HCT116 (cell line): ENCODE data around the gene SHISA6.

Source experiments
- EZH2phosphoT487 ChIP-seq: fragments of 200-600 bp; IDR thresholded peaks from 2 replicates; pipeline ENCODE4 v1.6.1; 2018; ENCODE audit warnings: antibody characterized with exemption, borderline replicate concordance
- JUND ChIP-seq: IDR thresholded peaks from 2 replicates; pipeline ENCODE4 v1.6.1; 2012
- POLR2AphosphoS5 ChIP-seq: IDR thresholded peaks from 2 replicates; pipeline ENCODE4 v1.6.1; 2011; ENCODE audit warnings: mild to moderate bottlenecking, low read depth, low read length, moderate library complexity
- SP1 ChIP-seq: IDR thresholded peaks from 2 replicates; pipeline ENCODE4 v1.6.1; 2012; ENCODE audit warnings: low read depth
- ZNF274 ChIP-seq: fragments of 200-500 bp; sonication (Bioruptor generic); IDR thresholded peaks from 2 replicates; pipeline ENCODE4 v1.6.1; 2014; ENCODE audit warnings: mild to moderate bottlenecking, low read depth, low read length, inconsistent platforms
- TF ChIP-seq, protein P1 (sequence below), 3 experiments: fragments of 200-600 bp in 1 of 3; sonication (generic) in 1 of 3; IDR thresholded peaks in 2 of 3; conservative IDR thresholded peaks in 1 of 3; 2 replicates each; pipeline ENCODE4 v1.5.1; 2012 to 2017; ENCODE audit warnings: low read depth in 2 of 3, low read length in 2 of 3, antibody characterized with exemption in 1 of 3, borderline replicate concordance in 1 of 3, control low read depth in 1 of 3, mild to moderate bottlenecking in 1 of 3, mixed read lengths in 1 of 3, mixed run types in 1 of 3, moderate library complexity in 1 of 3; ENCODE audit not compliant: insufficient read depth in 1 of 3
- TF ChIP-seq, protein P2 (sequence below): IDR thresholded peaks from 2 replicates; pipeline ENCODE4 v1.6.1; 2012

DNA sequence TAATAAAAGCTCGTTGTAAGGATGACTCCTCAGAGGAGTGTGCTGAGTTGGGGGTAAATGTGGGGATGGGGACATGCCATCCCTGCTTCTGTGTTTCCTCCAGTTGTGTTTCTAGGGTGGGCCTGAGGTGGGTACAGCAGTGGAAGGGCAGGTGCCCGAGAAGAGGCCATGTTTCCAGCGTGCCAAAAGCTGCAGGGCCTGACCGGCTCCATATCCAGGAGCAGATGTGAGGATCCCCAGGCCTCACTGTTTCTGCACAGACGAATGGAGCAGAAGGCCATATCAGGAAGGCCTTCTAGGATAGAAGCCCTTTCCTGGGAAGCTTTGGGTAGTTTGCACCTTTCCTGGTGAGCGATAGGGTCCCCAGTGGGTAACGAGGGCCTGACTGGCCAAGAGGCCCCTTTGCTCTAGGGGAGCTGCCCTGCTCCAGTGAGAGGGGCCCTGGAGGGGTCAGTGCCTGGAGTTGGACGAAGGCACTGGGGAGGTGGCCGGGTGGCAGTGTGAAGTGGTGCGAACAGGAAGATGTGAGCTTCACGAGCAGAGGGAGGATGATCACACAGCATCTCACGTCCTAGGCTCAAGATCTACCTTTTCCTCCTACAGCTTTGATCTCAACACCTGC lies 62.9 kb downstream of the SHISA6 start:
- TF ChIP-seq EZH2phosphoT487 (no peak), POLR2AphosphoS5 (no peak), SP1 (no peak), ZNF274 (no peak), JUND (no peak)
- TF ChIP-seq, protein P1, sequence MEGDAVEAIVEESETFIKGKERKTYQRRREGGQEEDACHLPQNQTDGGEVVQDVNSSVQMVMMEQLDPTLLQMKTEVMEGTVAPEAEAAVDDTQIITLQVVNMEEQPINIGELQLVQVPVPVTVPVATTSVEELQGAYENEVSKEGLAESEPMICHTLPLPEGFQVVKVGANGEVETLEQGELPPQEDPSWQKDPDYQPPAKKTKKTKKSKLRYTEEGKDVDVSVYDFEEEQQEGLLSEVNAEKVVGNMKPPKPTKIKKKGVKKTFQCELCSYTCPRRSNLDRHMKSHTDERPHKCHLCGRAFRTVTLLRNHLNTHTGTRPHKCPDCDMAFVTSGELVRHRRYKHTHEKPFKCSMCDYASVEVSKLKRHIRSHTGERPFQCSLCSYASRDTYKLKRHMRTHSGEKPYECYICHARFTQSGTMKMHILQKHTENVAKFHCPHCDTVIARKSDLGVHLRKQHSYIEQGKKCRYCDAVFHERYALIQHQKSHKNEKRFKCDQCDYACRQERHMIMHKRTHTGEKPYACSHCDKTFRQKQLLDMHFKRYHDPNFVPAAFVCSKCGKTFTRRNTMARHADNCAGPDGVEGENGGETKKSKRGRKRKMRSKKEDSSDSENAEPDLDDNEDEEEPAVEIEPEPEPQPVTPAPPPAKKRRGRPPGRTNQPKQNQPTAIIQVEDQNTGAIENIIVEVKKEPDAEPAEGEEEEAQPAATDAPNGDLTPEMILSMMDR (IDR thresholded peaks at IDR 0.05 in 2 of 3, conservative IDR thresholded peaks at IDR 0.05 in 1 of 3; ENCODE audit: borderline replicate concordance in 1 of 3, insufficient read depth in 1 of 3, low read depth in 2 of 3, low read length in 2 of 3): no peak
- TF ChIP-seq, protein P2, sequence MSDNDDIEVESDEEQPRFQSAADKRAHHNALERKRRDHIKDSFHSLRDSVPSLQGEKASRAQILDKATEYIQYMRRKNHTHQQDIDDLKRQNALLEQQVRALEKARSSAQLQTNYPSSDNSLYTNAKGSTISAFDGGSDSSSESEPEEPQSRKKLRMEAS: no peak
